CD1c-positive myeloid dendritic cell (primary cell): ENCODE results near the gene SLC15A4.
"Not testable (repeated sequence)": the region's sequence is repeated elsewhere in the genome, so short reads cannot be mapped to it uniquely, and the experiment has no call there.

Source experiments
- DNase-seq: peaks from one replicate; pipeline ENCODE4 v3.0.0-alpha.2; 2016; ENCODE audit errors: extremely low spot score

Gene SLC15A4

GRCh38 chr12:128823916-128824839 lies at the start of gene SLC15A4:
Gene SLC15A4 (minus strand): TSS chr12:128823958. CDS start chr12:128823943, 15 bp downstream.
- peak; percentile 97 for DNase-seq

- peak; percentile 33 for DNase-seq
These were observed 48.5 kb upstream of the SLC15A4 start for GRCh38 chr12:128872303-128872702.

GRCh38 chr12:128871516-128871892 lies 47.7 kb upstream of the SLC15A4 start:
- no peak for DNase-seq

DNA sequence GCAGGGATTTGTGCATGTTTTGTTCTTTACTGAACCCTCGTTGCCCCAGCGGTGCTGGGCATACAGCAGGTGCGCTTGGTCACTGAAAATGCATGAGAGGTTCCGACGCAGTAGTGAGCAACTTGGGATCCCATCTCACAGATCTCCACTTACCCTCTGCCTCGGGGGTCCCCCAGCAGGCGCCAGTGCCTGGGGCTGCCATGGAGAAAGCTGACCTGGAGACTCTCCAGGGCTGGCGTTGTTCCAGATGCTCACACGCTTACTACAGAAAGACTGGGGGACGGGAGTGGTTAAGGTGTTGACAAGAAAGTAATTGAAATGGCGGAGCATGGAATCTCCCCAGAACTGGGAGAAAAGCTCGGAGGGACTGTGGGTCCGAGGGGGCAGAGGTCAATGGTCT lies 43.7 kb upstream of the SLC15A4 start:
- DNase-seq, result no peak

DNA sequence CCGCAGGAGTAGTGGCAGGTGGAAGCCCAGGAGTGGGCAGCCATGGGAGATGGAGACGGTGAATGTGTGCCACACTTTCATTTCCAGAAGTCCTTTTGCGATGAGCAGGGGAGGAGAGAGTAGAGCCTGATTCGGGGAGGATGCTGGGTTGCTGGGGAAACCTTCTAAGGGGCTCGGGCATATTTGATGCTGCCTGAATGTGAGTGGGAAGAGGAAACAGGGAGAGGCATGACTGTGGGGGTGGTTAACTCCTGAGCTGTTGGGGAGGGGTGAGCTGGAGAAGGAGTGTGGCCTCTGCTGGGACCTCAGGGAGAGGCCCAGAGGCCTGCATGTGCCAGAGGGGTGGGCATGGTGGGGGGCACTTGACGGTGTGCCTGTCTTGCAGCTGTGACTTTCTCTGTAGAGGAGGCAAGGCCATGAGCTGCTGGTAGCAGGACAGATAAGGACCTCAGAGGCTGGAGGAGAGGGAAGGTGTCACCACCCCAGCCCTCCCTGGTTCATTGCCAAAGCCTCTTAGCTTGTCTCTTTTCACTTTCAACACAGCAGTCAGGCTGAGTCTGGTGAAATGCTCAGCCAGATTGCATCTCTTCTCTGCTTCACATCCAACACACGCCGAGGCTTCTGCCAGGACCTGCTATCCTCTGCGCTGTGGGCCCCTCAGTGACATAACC lies 40.9 kb upstream of the SLC15A4 start:
- DNase-seq, result no peak

GRCh38 chr12:128863957-128864356 lies 40.2 kb upstream of the SLC15A4 start:
- no peak for DNase-seq

- DNase-seq, result no peak
These were observed 37.7 kb upstream of the SLC15A4 start for GRCh38 chr12:128861226-128862016.

- no peak for DNase-seq
These were observed 35.6 kb upstream of the SLC15A4 start for GRCh38 chr12:128859311-128859710.

DNA sequence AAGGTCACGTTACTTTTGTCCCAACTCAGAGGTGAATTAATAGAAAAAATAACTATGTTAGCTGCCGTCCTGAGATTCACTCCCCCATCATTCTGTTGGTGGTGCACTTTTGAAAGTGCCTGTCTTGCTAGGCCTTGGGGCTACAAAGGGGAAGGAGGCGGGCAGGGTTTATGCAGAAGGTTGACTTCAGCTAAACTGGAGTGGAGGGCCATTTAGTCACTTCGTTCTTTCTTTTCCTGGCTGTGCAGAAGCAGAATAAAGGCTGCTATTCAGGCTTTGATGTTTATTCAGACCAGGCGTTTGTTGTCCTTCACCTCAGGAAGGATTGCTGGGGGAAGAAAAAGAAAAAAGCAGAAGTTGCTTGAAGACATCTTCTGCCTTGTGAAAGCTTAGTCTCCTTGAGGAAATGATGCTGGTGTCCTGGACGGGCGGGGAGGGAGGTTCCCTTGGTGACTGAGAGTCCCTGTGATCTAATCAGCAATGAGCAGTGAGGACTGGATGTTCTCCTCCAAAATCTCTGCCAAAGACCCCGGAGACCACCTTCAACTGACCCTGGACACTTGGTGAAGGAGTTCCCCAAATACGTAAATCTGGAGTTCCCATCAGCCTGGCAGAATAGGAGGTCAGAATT lies 33.5 kb upstream of the SLC15A4 start:
- DNase-seq, result peak; percentile 54

DNA sequence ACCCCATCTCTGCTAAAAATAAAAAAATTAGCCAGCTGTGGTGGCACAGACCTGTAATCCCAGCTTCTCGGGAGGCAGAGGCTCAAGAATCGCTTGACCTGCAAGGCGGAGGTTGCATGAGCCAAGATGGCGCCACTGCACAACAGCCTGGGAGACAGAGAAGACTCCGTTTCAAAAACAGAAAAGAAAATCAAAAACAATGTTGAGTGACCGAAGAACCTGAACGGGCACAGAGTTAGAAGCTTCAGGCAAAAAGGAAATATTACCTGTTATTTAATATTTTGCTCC lies 33.0 kb upstream of the SLC15A4 start:
- DNase-seq, result no peak

- DNase-seq, result no peak
These were observed 32.5 kb upstream of the SLC15A4 start for GRCh38 chr12:128856035-128856790.

GRCh38 chr12:128853600-128854197 lies 29.9 kb upstream of the SLC15A4 start:
- no peak for DNase-seq

- no peak for DNase-seq
These were observed 29.3 kb upstream of the SLC15A4 start, which contains the start of gene GLT1D1 for GRCh38 chr12:128852885-128853599. Gene GLT1D1 (plus strand): TSS chr12:128853478. CDS start chr12:128853582, 104 bp downstream.

DNA sequence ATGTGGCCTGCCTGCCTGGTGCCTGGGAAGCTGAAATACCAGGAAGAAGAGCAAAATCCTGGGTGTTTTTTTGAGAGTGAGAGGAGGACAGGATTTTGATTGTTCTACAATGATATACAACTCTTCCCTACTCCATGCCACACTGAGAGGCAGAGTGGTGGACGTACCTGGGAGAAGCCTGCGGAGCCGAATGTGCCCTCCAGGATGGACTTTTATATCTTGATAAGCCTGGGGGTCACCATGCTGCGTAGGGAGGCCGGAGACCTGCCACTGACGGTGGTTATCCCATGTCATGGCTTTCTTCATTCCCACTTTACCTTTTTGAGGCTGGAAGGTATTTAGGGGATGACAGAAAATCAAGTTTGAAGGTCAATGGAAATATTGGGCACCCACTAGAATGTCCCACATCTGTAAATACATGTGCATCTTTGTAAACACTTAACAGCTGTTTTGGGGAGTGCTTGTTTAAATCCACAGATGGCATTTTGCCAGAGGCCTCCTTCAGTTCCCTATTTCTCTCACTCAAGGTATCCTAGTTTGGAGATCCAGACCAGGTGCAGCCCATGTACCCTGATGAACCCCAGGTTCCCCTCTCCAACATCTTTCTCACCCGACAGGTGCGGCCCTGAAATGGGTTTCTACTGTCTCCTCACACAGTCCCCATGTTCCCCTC lies 28.4 kb upstream of the SLC15A4 start:
- DNase-seq, result peak; percentile 31

- DNase-seq, result not testable (repeated sequence)
These were observed 27.7 kb upstream of the SLC15A4 start for GRCh38 chr12:128851429-128851828.

GRCh38 chr12:128850400-128850799 lies 26.6 kb upstream of the SLC15A4 start:
- DNase-seq, result no peak

GRCh38 chr12:128849806-128850205 lies 26.0 kb upstream of the SLC15A4 start:
- DNase-seq, result not testable (repeated sequence)

- DNase-seq, result no peak
These were observed 24.6 kb upstream of the SLC15A4 start for GRCh38 chr12:128848371-128848770.

DNA sequence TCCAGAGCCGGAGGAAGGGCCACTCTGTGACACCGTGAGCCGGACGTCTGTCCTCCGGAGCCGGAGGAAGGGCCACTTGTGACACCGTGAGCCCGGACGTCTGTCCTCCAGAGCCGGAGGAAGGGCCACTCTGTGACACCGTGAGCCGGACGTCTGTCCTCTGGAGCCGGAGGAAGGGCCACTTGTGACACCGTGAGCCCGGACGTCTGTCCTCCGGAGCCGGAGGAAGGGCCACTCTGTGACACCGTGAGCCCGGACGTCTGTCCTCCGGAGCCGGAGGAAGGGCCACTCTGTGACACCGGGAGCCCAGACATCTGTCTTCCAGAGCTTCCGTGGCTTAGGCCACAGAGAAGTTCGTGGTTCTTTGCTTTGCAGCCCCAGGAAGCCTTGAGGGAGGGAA lies 22.9 kb upstream of the SLC15A4 start:
- not testable (repeated sequence) for DNase-seq
